Measurements from ENCODE around the gene GRPEL1.

GRCh38 chr4:7107166-7107905 is 39.5 kb upstream of the GRPEL1 start:
- TF ChIP-seq CTCF (conservative IDR thresholded peaks at IDR 0.05 in 1 of 2, IDR thresholded peaks at IDR 0.05 in 1 of 2; ENCODE audit: low read depth in 1 of 2, low read length in 2 of 2), result no peak
- no peak for TF ChIP-seq EZH2 (IDR thresholded peaks at IDR 0.05; ENCODE audit: low read length, missing control alignments)

Measured in fibroblast of lung (primary cell).